Subcutaneous abdominal adipose tissue (tissue), 5 donors: ENCODE data around the gene PTMS.

ENCODE experiments used
- H3K27ac ChIP-seq: one replicate; pipeline ENCODE4 v1.7.0; 2013; ENCODE audit warnings: low read depth, mild to moderate bottlenecking, inconsistent platforms, low read length, moderate library complexity
- H3K27me3 ChIP-seq, 5 donors: one replicate each; pipeline ENCODE4 v1.7.0; 2013; ENCODE audit warnings: low read length in 5 of 5, inconsistent platforms in 1 of 5; ENCODE audit not compliant: control insufficient read depth in 5 of 5, insufficient read depth in 4 of 5
- H3K36me3 ChIP-seq, 5 donors: one replicate each; pipeline ENCODE4 v1.7.0; 2013; ENCODE audit warnings: low read length in 5 of 5; ENCODE audit not compliant: control insufficient read depth in 5 of 5, insufficient read depth in 5 of 5
- H3K4me1 ChIP-seq, 5 donors: one replicate each; pipeline ENCODE4 v1.7.0; 2013; ENCODE audit warnings: low read length in 5 of 5, mild to moderate bottlenecking in 3 of 5, moderate library complexity in 1 of 5; ENCODE audit not compliant: control insufficient read depth in 5 of 5, insufficient read depth in 5 of 5
- H3K4me3 ChIP-seq, 5 donors: one replicate each; pipeline ENCODE4 v1.7.0; 2013; ENCODE audit warnings: low read length in 5 of 5, low read depth in 1 of 5
- H3K9ac ChIP-seq, 5 donors: one replicate each; pipeline ENCODE4 v1.7.0; 2013; ENCODE audit warnings: low read length in 5 of 5, mild to moderate bottlenecking in 4 of 5, moderate library complexity in 3 of 5
- H3K9me3 ChIP-seq, 5 donors: one replicate each; pipeline ENCODE4 v1.7.0; 2013; ENCODE audit warnings: low read length in 5 of 5; ENCODE audit not compliant: control insufficient read depth in 5 of 5
- donor health status: healthy.
- donor health status: healthy.
- donor health status: healthy.
- donor health status: healthy.
- donor health status: healthy.

Gene PTMS

DNA sequence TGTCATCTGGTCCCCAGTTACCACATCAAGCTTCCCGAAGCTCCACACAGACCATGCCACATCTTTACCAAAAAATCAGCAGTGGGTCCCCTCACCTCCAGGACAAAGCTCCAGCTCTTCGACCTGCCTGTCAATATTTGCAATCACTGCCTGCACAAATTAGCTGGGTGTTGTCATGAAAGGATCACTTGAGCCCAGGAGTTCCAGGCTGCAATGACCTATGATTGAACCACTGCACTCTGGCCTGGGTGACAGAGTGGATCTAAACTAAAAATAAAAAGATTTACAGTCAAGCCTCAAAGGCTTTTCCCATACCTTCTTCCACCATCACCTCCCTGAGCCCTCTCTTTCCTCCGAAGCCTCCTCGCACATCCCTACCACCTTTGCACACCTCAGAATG is 30.4 kb downstream of the PTMS start:
- Histone ChIP-seq H3K27ac (no peak overlapping the region), H3K27me3 (peaks cover 0 to 14% (median 8%) of the 10 kb centered on the region in 5 donors), H3K36me3 (peaks cover 0 to 8% (median 0%) of the 10 kb centered on the region in 5 donors), H3K4me3 (no peak overlapping the region), H3K9ac (no peak overlapping the region), H3K4me1 (peaks cover 0 to 16% (median 9%) of the 10 kb centered on the region in 5 donors), H3K9me3 (no peaks in the 10 kb centered on the region)

GRCh38 chr12:6799147-6799546 is 33.0 kb downstream of the PTMS start:
- Histone ChIP-seq H3K4me1 (no peaks in the 10 kb centered on the region), H3K9me3 (no peaks in the 10 kb centered on the region), H3K27me3 (peaks cover 0 to 9% (median 3%) of the 10 kb centered on the region in 5 donors), H3K9ac (no peak overlapping the region), H3K36me3 (peaks cover 0 to 11% (median 0%) of the 10 kb centered on the region in 5 donors), H3K4me3 (no peak overlapping the region), H3K27ac (no peak overlapping the region)

- H3K9ac ChIP-seq = no peak overlapping the region
Measured at GRCh38 chr12:6807170-6807569, 41.0 kb downstream of the PTMS start.

GRCh38 chr12:6809056-6809455 is 42.9 kb downstream of the PTMS start:
- Histone ChIP-seq H3K36me3 (peaks cover 0 to 2% (median 0%) of the 10 kb centered on the region in 5 donors), H3K9me3 (no peaks in the 10 kb centered on the region), H3K4me1 (peaks cover 0 to 4% (median 0%) of the 10 kb centered on the region in 5 donors), H3K27me3 (no peaks in the 10 kb centered on the region), H3K27ac (no peak overlapping the region), H3K9ac (no peak overlapping the region), H3K4me3 (no peak overlapping the region)

More at GRCh38 chr12:6807170-6807569, 41.0 kb downstream of the PTMS start:
- Histone ChIP-seq H3K36me3 (peaks cover 0 to 3% (median 0%) of the 10 kb centered on the region in 5 donors), H3K27me3 (no peaks in the 10 kb centered on the region), H3K27ac (no peak overlapping the region), H3K4me1 (no peaks in the 10 kb centered on the region), H3K4me3 (no peak overlapping the region), H3K9me3 (no peaks in the 10 kb centered on the region)

- Histone ChIP-seq H3K27me3 (peaks cover 0 to 4% (median 0%) of the 10 kb centered on the region in 5 donors), H3K9me3 (no peaks in the 10 kb centered on the region)
Measured at GRCh38 chr12:6810758-6811157, 44.6 kb downstream of the PTMS start.

GRCh38 chr12:6813363-6813762 is 47.2 kb downstream of the PTMS start:
- Histone ChIP-seq H3K4me1 (peaks cover 0 to 4% (median 0%) of the 10 kb centered on the region in 5 donors), H3K9ac (no peak overlapping the region), H3K9me3 (no peaks in the 10 kb centered on the region)

More at GRCh38 chr12:6810758-6811157, 44.6 kb downstream of the PTMS start:
- Histone ChIP-seq H3K4me1 (peaks cover 0 to 4% (median 0%) of the 10 kb centered on the region in 5 donors), H3K27ac (no peak overlapping the region), H3K4me3 (no peak overlapping the region), H3K36me3 (peaks cover 0 to 17% (median 0%) of the 10 kb centered on the region in 5 donors), H3K9ac (peak overlapping the region in 1 of 5 donors; percentile 7)

GRCh38 chr12:6816598-6816997 is 50.4 kb downstream of the PTMS start:
- Histone ChIP-seq H3K4me3 (no peak overlapping the region), H3K27me3 (peaks cover 0 to 11% (median 5%) of the 10 kb centered on the region in 5 donors), H3K27ac (no peak overlapping the region), H3K9me3 (no peaks in the 10 kb centered on the region), H3K36me3 (peaks cover 0 to 39% (median 7%) of the 10 kb centered on the region in 5 donors), H3K4me1 (peaks cover 0 to 11% (median 7%) of the 10 kb centered on the region in 5 donors), H3K9ac (no peak overlapping the region)

More at GRCh38 chr12:6813363-6813762, 47.2 kb downstream of the PTMS start:
- Histone ChIP-seq H3K36me3 (peaks cover 0 to 32% (median 7%) of the 10 kb centered on the region in 5 donors), H3K27me3 (peaks cover 0 to 4% (median 0%) of the 10 kb centered on the region in 5 donors), H3K27ac (no peak overlapping the region), H3K4me3 (no peak overlapping the region)

- H3K9me3 ChIP-seq = no peaks in the 10 kb centered on the region
- peaks cover 0 to 39% (median 7%) of the 10 kb centered on the region in 5 donors for H3K36me3 ChIP-seq
- no peak overlapping the region for H3K27ac ChIP-seq
- H3K27me3 ChIP-seq = peaks cover 4 to 15% (median 9%) of the 10 kb centered on the region in 5 donors
- H3K9ac ChIP-seq = no peak overlapping the region
- H3K4me3 ChIP-seq = no peak overlapping the region
- H3K4me1 ChIP-seq = peaks cover 0 to 15% (median 12%) of the 10 kb centered on the region in 5 donors
Measured at GRCh38 chr12:6817098-6817497, 50.9 kb downstream of the PTMS start.

GRCh38 chr12:6817662-6818157 is 51.5 kb downstream of the PTMS start:
- peaks cover 7 to 19% (median 14%) of the 10 kb centered on the region in 5 donors for H3K27me3 ChIP-seq
- H3K9ac ChIP-seq = no peak overlapping the region
- H3K4me1 ChIP-seq = peaks cover 0 to 17% (median 15%) of the 10 kb centered on the region in 5 donors
- H3K27ac ChIP-seq = no peak overlapping the region
- peaks cover 0 to 39% (median 7%) of the 10 kb centered on the region in 5 donors for H3K36me3 ChIP-seq
- no peak overlapping the region for H3K4me3 ChIP-seq
- H3K9me3 ChIP-seq = no peaks in the 10 kb centered on the region

- Histone ChIP-seq H3K4me1 (peaks cover 0 to 15% (median 15%) of the 10 kb centered on the region in 5 donors), H3K9me3 (no peaks in the 10 kb centered on the region), H3K27ac (no peak overlapping the region), H3K9ac (no peak overlapping the region), H3K36me3 (peaks cover 0 to 39% (median 7%) of the 10 kb centered on the region in 5 donors), H3K4me3 (no peak overlapping the region), H3K27me3 (peaks cover 11 to 24% (median 19%) of the 10 kb centered on the region in 5 donors)
Measured at GRCh38 chr12:6818222-6818621, 52.1 kb downstream of the PTMS start.
